Keratinocyte (primary cell): Measurements from ENCODE around the gene MDFIC2. TPM values are rescaled to one million over a fixed set of nuclear protein-coding genes. Genes with fewer than 3 reads are reported as not detected.

Source experiments
- DNase-seq: peaks from one replicate; pipeline ENCODE4 v3.0.0-alpha.2; 2011; ENCODE audit warnings: low read depth, missing footprints, low spot score
- FAIRE-seq: peaks from 2 replicates; lab custom pipeline; 2011; peaks lifted over from hg19 to GRCh38; lab: Jason Lieb, UNC
- H2AFZ ChIP-seq: 2 replicates; pipeline ENCODE4 v1.6.0; 2012; ENCODE audit warnings: low read length, control low read depth, inconsistent platforms; ENCODE audit not compliant: control insufficient read depth
- H3K27ac ChIP-seq: 2 replicates; pipeline ENCODE4 v1.5.1; 2011; ENCODE audit warnings: low read length; ENCODE audit not compliant: control insufficient read depth, insufficient read depth
- H3K27me3 ChIP-seq: 3 replicates; pipeline ENCODE4 v1.6.0; 2011; ENCODE audit warnings: low read length; ENCODE audit not compliant: control insufficient read depth, insufficient read depth; ENCODE audit errors: extremely low read depth
- H3K36me3 ChIP-seq, 2 experiments: 2 replicates in 1 of 2; 3 replicates in 1 of 2; pipeline ENCODE4 v1.5.1; 2011; ENCODE audit warnings: low read length in 2 of 2, mild to moderate bottlenecking in 1 of 2; ENCODE audit not compliant: control insufficient read depth in 2 of 2, insufficient read depth in 2 of 2; ENCODE audit errors: extremely low read depth in 1 of 2
- H3K4me1 ChIP-seq: 3 replicates; pipeline ENCODE4 v1.5.1; 2011; ENCODE audit warnings: low read length; ENCODE audit not compliant: control insufficient read depth, insufficient read depth; ENCODE audit errors: extremely low read depth
- H3K4me2 ChIP-seq: 3 replicates; pipeline ENCODE4 v1.6.0; 2011; ENCODE audit warnings: low read depth, low read length; ENCODE audit not compliant: control insufficient read depth, insufficient read depth; ENCODE audit errors: extremely low read depth
- H3K4me3 ChIP-seq, 3 experiments: fragments of 200-600 bp in 1 of 3; sonication (generic) in 1 of 3; 2 replicates in 2 of 3; 3 replicates in 1 of 3; pipeline ENCODE4 v1.5.1; 2011 to 2016; ENCODE audit warnings: low read length in 3 of 3, mild to moderate bottlenecking in 3 of 3, control low read depth in 2 of 3, inconsistent platforms in 1 of 3, low read depth in 1 of 3, mixed read lengths in 1 of 3, mixed run types in 1 of 3, moderate library complexity in 1 of 3; ENCODE audit not compliant: control insufficient read depth in 2 of 3, insufficient read depth in 2 of 3; ENCODE audit errors: extremely low read depth in 1 of 3
- H3K79me2 ChIP-seq: 2 replicates; pipeline ENCODE4 v1.6.0; 2012; ENCODE audit warnings: low read length; ENCODE audit not compliant: control insufficient read depth, insufficient read depth
- H3K9ac ChIP-seq: 3 replicates; pipeline ENCODE4 v1.6.0; 2011; ENCODE audit warnings: low read length; ENCODE audit not compliant: control insufficient read depth, insufficient read depth; ENCODE audit errors: extremely low read depth
- H3K9me1 ChIP-seq: 3 replicates; pipeline ENCODE4 v1.6.0; 2011; ENCODE audit warnings: low read length; ENCODE audit not compliant: control insufficient read depth, insufficient read depth; ENCODE audit errors: extremely low read depth
- H3K9me3 ChIP-seq: 2 replicates; pipeline ENCODE4 v1.5.1; 2012; ENCODE audit warnings: low read depth, low read length; ENCODE audit not compliant: control insufficient read depth
- H4K20me1 ChIP-seq: 3 replicates; pipeline ENCODE4 v1.6.0; 2011; ENCODE audit warnings: low read length; ENCODE audit not compliant: control insufficient read depth, insufficient read depth; ENCODE audit errors: extremely low read depth
- CTCF ChIP-seq, 3 experiments: IDR thresholded peaks in 1 of 3; conservative IDR thresholded peaks in 1 of 3; optimal IDR thresholded peaks in 1 of 3; 2 replicates in 2 of 3; 3 replicates in 1 of 3; pipeline versions ENCODE3 to v1.5.1; 2011; ENCODE audit warnings: low read length in 3 of 3, mild to moderate bottlenecking in 3 of 3, moderate library complexity in 2 of 3, control low read depth in 1 of 3, inconsistent platforms in 1 of 3; ENCODE audit not compliant: insufficient read depth in 2 of 3; ENCODE audit errors: extremely low read depth in 1 of 3
- EZH2 ChIP-seq: IDR thresholded peaks from one replicate; pipeline ENCODE4 v1.6.1; 2012; ENCODE audit warnings: inconsistent platforms, mild to moderate bottlenecking, low read length, moderate library complexity
- dilution Hi-C: fragments of 300-500 bp; cut with MboI; formaldehyde crosslinking; loops from one replicate; pipeline ENCODE4 v1.7.0; 2020; ENCODE audit warnings: low sequenced_read_pairs; ENCODE audit not compliant: extremely low pct_ligation_motif_present
- polyA plus RNA-seq, 5 experiments: library from polyadenylated mRNA; depleted of rRNA in 3 of 5; stranded (reverse) in 3 of 5; stranded (forward) in 1 of 5; unstranded in 1 of 5; fragments of >200 nt; gene quantifications; 1 replicate in 1 of 5; 2 replicates in 3 of 5; 3 replicates in 1 of 5; pipeline versions ENCODE4 v1.2.1 to v1.2.3, GENCODE V29; 2011 to 2012; ENCODE audit warnings: missing spikeins in 2 of 5, low read depth in 1 of 5, low replicate concordance in 1 of 5

Gene MDFIC2
- polyA plus RNA-seq, 1 donor (not counting 4 experiments of a cell fraction or from before 2014, with no cell fraction given), result not detected

- Histone ChIP-seq H4K20me1 (no peaks in the 10 kb centered on the region), H3K4me2 (no peak overlapping the region), H3K27me3 (no peaks in the 10 kb centered on the region), H3K9ac (no peak overlapping the region), H3K27ac (no peak overlapping the region), H3K79me2 (no peaks in the 10 kb centered on the region), H3K36me3 (no peaks in the 10 kb centered on the region), H3K4me3 (no peak overlapping the region), H3K9me1 (no peaks in the 10 kb centered on the region), H2AFZ (no peak overlapping the region), H3K9me3 (no peaks in the 10 kb centered on the region), H3K4me1 (no peaks in the 10 kb centered on the region)
- DNase-seq (no peak), FAIRE-seq (no peak)
- dilution Hi-C loops, result no loop called here
- no peak for TF ChIP-seq CTCF (optimal IDR thresholded peaks at IDR 0.05 in 1 of 3, IDR thresholded peaks at IDR 0.05 in 1 of 3, conservative IDR thresholded peaks at IDR 0.05 in 1 of 3; ENCODE audit: extremely low read depth in 1 of 3, insufficient read depth in 2 of 3, low read length in 3 of 3)
- TF ChIP-seq EZH2, result no peak
These were observed 128.5 kb downstream of the MDFIC2 start for GRCh38 chr3:70183781-70184504.

- Histone ChIP-seq H3K4me3 (no peak overlapping the region), H3K4me1 (no peaks in the 10 kb centered on the region), H2AFZ (no peak overlapping the region), H3K36me3 (no peaks in the 10 kb centered on the region), H4K20me1 (no peaks in the 10 kb centered on the region), H3K4me2 (no peak overlapping the region), H3K9ac (no peak overlapping the region), H3K79me2 (no peaks in the 10 kb centered on the region), H3K27me3 (no peaks in the 10 kb centered on the region), H3K27ac (no peak overlapping the region), H3K9me3 (no peaks in the 10 kb centered on the region), H3K9me1 (no peaks in the 10 kb centered on the region)
- dilution Hi-C loops, result no loop called here
- no peak for TF ChIP-seq CTCF (optimal IDR thresholded peaks at IDR 0.05 in 1 of 3, IDR thresholded peaks at IDR 0.05 in 1 of 3, conservative IDR thresholded peaks at IDR 0.05 in 1 of 3; ENCODE audit: extremely low read depth in 1 of 3, insufficient read depth in 2 of 3, low read length in 3 of 3)
- TF ChIP-seq EZH2, result no peak
- no peak for FAIRE-seq
- DNase-seq, result no peak
These were observed 130.3 kb downstream of the MDFIC2 start for GRCh38 chr3:70182166-70182565.
